K562 (cell line): Measurements from ENCODE around the gene ZNF165. TPM values are rescaled to one million over a fixed set of nuclear protein-coding genes. Genes with fewer than 3 reads are reported as not detected.

Experiments used
- BCLAF1 ChIP-seq, 2 experiments: fragments of 450-650 bp in 1 of 2; IDR thresholded peaks; 2 replicates each; pipeline ENCODE4 v1.6.1; 2011 to 2017; ENCODE audit warnings: low read depth in 2 of 2, antibody characterized with exemption in 1 of 2, borderline replicate concordance in 1 of 2, low read length in 1 of 2, mild to moderate bottlenecking in 1 of 2, mixed read lengths in 1 of 2; ENCODE audit not compliant: control insufficient read depth in 1 of 2
- BRF1 ChIP-seq: IDR thresholded peaks from 3 replicates; pipeline ENCODE4 v1.6.1; 2011; ENCODE audit warnings: borderline replicate concordance, mild to moderate bottlenecking; ENCODE audit not compliant: insufficient read length; ENCODE audit errors: extremely low read depth
- DIDO1 ChIP-seq: fragments of 450-650 bp; IDR thresholded peaks from 2 replicates; pipeline ENCODE4 v1.6.1; 2016; ENCODE audit warnings: low read depth, missing biosample characterization, missing genetic modification characterization
- HEY1 ChIP-seq: fragments of 250-450 bp; sonication (Bioruptor Pico); IDR thresholded peaks from 2 replicates; pipeline ENCODE4 v1.5.0; 2020; ENCODE audit warnings: mild to moderate bottlenecking, moderate library complexity, borderline replicate concordance
- HNRNPK ChIP-seq: fragments of 200-400 bp; formaldehyde crosslinking; IDR thresholded peaks from one replicate; pipeline ENCODE4 v1.6.1; 2018; ENCODE audit warnings: mild to moderate bottlenecking, low read depth, low read length; ENCODE audit not compliant: poor library complexity, severe bottlenecking
- MIER1 ChIP-seq: fragments of 450-650 bp; IDR thresholded peaks from 2 replicates; pipeline ENCODE4 v1.6.1; 2016; ENCODE audit warnings: antibody characterized with exemption, mild to moderate bottlenecking, low read depth
- NBN ChIP-seq: fragments of 450-650 bp; IDR thresholded peaks from 2 replicates; pipeline ENCODE4 v1.6.1; 2016; ENCODE audit warnings: low read depth, mild to moderate bottlenecking
- NCOA2 ChIP-seq, 2 experiments: fragments of 450-650 bp; IDR thresholded peaks; 2 replicates each; pipeline ENCODE4 v1.6.1; 2018; ENCODE audit warnings: mild to moderate bottlenecking in 2 of 2, moderate library complexity in 1 of 2; ENCODE audit not compliant: partially characterized antibody in 2 of 2
- NRF1 ChIP-seq, 2 experiments: fragments of 450-650 bp; IDR thresholded peaks in 1 of 2; conservative IDR thresholded peaks in 1 of 2; 2 replicates each; pipeline ENCODE4 v1.6.1; 2014; ENCODE audit warnings: mild to moderate bottlenecking in 2 of 2
- RBBP5 ChIP-seq: fragments of 200-600 bp; sonication (generic); IDR thresholded peaks from 2 replicates; pipeline ENCODE4 v1.6.1; 2012; ENCODE audit warnings: borderline replicate concordance, mild to moderate bottlenecking, low read length, control low read depth, inconsistent platforms; ENCODE audit not compliant: insufficient read depth, poor library complexity, severe bottlenecking
- SUPT5H ChIP-seq: fragments of 450-650 bp; IDR thresholded peaks from 2 replicates; pipeline ENCODE4 v1.6.1; 2016
- TBP ChIP-seq: optimal IDR thresholded peaks from 2 replicates; pipeline ENCODE3; 2011; ENCODE audit warnings: low read depth, low read length, improper control_type of control experiment
- WHSC1 ChIP-seq: IDR thresholded peaks from one replicate; pipeline ENCODE4 v1.6.1; 2012; ENCODE audit warnings: low read length, control low read depth, inconsistent platforms
- ZNF384 ChIP-seq: IDR thresholded peaks from 2 replicates; pipeline ENCODE4 v1.6.1; 2012; ENCODE audit warnings: low read depth, low read length, improper control_type of control experiment
- ZNF408 ChIP-seq: fragments of 250-450 bp; sonication (Bioruptor Pico); IDR thresholded peaks from 2 replicates; pipeline ENCODE4 v1.4.0; 2020; ENCODE audit warnings: low read depth, mild to moderate bottlenecking, moderate library complexity
- ZNF449 ChIP-seq: fragments of 250-450 bp; sonication (Bioruptor Pico); IDR thresholded peaks from 2 replicates; pipeline ENCODE4 v1.8.0; 2022; ENCODE audit warnings: moderate library complexity, mild to moderate bottlenecking, inconsistent platforms
- ZNF609 ChIP-seq: sonication (generic); formaldehyde crosslinking; IDR thresholded peaks from 2 replicates; pipeline ENCODE4 v1.8.1; 2023; ENCODE audit warnings: missing genetic modification reagents, mild to moderate bottlenecking, borderline replicate concordance
- polyA plus RNA-seq, 8 experiments: library from polyadenylated mRNA; depleted of rRNA in 4 of 8; stranded (reverse) in 5 of 8; unstranded in 3 of 8; fragments of >200 nt; fragmentation: Nextera tagmentation in 2 of 8; fragmentation: Illumina TruSeq in 1 of 8; extraction: Ambion mirVana in 2 of 8; extraction: Trizol in 1 of 8; gene quantifications; 2 replicates each; pipeline versions ENCODE4 v1.2.1 to v1.2.3, GENCODE V29; 2011 to 2014; ENCODE audit warnings: inconsistent platforms in 1 of 8, missing spikeins in 1 of 8
- total RNA-seq, 7 experiments: library from RNA; depleted of rRNA in 6 of 7; stranded (reverse); fragments of >200 nt in 6 of 7; fragmentation: Illumina TruSeq in 2 of 7; extraction: Trizol in 2 of 7; gene quantifications; 2 replicates each; pipeline versions ENCODE4 v1.2.1 to v1.2.3, GENCODE V29; 2011 to 2021; ENCODE audit warnings: low replicate concordance in 1 of 7

Gene ZNF165
- total and polyA plus RNA-seq, 9 of the 15 experiments (the other 6 are each of a cell fraction or from before 2014, with no cell fraction given), result 0.82 to 3.6 (median 1.2) TPM

- TF ChIP-seq BRF1 (no peak), NBN (peak; percentile 99), ZNF408 (CRISPR knock-in tag) (no peak), HEY1 (CRISPR knock-in tag) (peak; percentile 60; the same call in 1 of the 2 replicates), TBP (peak; percentile 62), HNRNPK (no peak), NCOA2 (IDR thresholded peaks at IDR 0.05; ENCODE audit: partially characterized antibody in 2 of 2) (no peak), NRF1 (conservative IDR thresholded peaks at IDR 0.05 in 1 of 2, IDR thresholded peaks at IDR 0.05 in 1 of 2) (peak; percentile 86 to 90), RBBP5 (peak; percentile 88), ZNF449 (peak; percentile 6; the same call in 1 of the 2 replicates), ZNF609 (no peak; the same call in 1 of the 2 replicates), BCLAF1 (IDR thresholded peaks at IDR 0.05; ENCODE audit: borderline replicate concordance in 1 of 2, control insufficient read depth in 1 of 2, low read depth in 2 of 2, low read length in 1 of 2) (peak in 1 of 2 experiments; percentile 98; a peak in 2 of 4 replicates), ZNF384 (no peak; the same call in 1 of the 2 replicates), DIDO1 (tag) (peak; percentile 100), MIER1 (peak; percentile 36), SUPT5H (no peak), WHSC1 (no peak)
Observed at GRCh38 chr6:28080631-28081485, 490 bp downstream of the ZNF165 start (continued).
